HG02610 (cell line): Measurements from ENCODE around the gene MSX2.

ENCODE experiments used
- ATAC-seq: cut with Tn5 transposase; IDR thresholded peaks from one replicate; pipeline ENCODE4 v1.9.1; 2021; ENCODE audit warnings: mild to moderate bottlenecking, moderate library complexity; ENCODE audit not compliant: unreplicated experiment

Gene MSX2

DNA sequence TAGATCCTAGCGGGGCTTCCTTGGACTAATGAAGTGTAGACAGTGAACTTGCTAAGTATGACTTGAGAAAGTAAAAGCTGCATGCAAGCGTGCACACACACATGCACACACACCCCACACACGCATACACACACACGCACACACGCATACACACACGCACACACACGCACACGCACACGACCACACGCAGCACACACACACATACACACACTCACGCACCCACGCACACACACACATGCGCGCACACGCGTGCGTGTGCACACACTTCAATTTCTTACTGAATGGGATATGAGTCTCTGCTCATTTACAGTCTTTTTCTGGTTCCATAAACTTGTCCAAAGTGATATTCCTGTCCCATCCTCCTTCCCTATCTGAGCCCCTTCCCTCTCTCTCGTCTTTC, 41.2 kb downstream of the MSX2 start:
- no peak for ATAC-seq

DNA sequence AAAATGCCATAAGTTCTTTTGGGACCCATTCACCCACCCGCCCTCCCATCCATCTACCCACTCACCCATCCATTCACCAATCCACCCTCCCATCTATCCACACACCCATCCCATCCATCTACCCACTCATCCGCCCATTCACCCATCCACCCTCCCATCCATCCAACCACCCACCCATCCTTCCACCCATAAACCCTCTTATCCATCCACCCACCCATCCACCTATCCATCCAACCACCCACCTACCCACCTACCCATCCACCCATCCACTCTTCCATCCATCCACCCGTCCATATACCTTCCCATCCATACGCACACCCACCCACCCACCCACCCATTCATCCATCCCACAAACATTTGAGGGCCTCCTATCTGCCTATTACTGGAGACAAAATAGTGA, 43.3 kb downstream of the MSX2 start:
- ATAC-seq = no peak

DNA sequence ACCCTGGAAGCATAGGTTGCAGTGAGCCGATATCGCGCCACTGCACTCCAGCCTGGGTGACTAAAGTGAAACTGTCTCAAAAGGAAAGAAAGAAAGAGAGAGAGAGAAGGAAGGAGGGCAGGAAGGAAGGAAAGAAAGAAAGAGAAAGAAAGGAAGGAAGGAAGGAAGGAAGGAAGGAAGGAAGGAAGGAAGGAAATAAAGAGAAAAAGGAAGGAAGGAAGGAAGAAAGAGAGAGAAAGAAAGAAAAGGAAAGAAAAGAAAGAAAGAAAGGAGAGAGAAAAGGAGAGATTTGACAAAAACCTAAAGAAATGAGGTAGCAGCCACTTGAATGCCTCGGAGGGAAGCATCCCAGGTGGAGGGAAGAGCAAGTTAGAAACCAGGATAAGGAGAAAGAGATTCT, 44.6 kb downstream of the MSX2 start:
- no peak for ATAC-seq

DNA sequence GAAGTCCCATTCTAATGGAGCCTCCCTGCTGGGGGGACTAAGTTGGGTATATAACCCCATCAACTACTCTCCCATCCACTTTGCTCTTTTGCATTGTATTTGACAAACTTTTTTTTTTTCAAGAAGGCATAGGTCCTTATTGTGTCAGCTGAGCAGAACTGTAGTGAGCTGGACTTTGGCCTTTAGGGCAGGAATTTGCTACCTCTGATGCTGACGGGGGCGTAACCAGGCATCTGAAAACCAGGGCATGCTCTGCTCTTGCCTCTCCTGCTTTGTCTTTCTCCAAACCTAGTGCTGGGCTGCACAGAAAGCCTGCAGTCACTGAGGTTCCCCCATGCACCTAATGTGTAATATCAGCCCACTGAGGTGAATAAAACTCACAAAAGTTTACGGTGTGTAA, 49.0 kb downstream of the MSX2 start:
- no peak for ATAC-seq

DNA sequence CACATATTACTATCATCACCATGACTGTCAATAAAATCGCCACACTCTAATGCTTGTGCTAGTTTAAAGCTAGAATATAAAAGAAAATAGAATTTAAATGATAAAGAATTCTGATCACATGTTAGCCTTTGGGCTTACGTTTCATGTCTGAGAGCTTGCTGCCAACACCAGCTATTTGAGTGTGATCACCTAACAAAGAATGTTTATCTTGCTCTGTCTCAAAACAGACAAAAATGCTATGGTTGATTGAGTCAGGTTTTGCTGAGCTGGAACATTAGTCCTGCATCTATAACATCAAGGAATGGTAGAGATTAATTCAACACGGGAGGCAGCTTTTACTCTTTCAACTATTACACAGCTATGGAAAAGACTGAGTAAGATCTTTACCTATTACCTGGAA, 50.7 kb downstream of the MSX2 start:
- ATAC-seq = no peak

DNA sequence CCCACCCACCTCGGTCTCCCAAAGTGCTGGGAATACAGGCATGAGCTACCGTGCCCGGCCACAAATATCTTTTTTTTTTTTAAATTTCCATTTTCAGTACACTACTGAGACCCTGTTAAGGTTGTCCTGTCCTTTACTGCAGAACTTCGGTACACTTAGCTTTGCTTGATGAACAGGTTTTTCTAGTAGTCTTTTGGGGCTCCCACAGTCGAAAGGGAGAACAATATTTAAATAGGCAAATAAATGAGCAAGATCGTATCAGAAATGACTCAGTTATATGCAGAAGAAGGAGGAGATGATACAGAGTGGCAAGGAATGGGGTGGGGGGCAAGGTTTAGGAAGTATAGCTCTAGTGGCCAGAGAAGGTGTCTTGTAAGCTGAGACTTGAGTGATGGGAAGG, 52.7 kb downstream of the MSX2 start:
- ATAC-seq = no peak

DNA sequence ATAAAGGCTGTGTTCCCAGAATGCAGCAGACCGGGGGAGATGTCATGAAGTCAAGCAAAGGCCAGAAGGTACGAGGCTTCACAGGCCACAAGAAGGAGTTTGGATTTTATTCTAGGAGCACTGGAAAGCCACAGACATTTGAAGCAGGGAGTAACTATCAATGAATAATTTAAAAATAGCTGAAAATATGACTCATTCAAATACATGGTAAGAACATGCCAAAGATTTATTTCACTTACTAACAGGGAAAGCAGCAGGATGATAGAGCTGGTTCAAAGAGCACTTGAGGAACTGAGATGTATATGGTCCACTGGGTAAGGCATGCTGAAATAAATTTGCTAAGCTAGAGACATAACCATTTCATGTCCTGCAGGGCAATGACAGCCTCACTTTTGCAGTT, 53.2 kb downstream of the MSX2 start:
- ATAC-seq = no peak
